Measurements from ENCODE around the gene BANF2.

Gene BANF2

DNA sequence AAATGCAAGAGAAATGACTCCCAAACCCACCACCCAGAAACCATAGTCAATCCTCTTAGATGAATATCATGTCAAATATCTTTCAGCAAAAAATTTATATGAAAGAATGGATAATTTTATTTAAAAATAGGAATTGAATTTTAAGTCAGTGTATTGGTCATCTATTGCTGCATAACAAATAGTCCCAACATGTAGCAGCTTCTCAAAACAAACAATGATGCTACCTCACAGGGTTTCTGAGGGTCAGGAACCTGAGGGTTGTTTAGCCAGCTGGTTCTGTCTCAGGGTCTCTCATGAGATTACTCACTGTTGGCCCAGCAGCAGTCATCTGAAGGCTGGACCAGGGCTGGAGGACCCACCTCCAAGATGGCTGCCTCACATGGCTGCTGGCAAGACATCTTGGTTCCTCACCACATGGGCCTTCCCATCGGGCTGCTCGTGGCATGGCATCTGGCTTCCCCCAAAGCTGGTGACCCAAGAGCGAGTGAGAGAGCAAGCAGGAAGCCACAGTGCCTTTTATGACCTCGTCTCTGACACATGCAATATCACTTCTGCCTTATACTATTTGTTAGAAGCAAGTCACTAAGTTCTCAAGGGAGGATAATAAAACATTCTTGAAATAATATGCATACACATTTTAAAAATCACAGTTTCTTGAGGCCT, 36.3 kb downstream of the BANF2 start:
- no peak for DNase-seq

- no peak for DNase-seq
Observed at GRCh38 chr20:17738154-17738553, 38.4 kb downstream of the BANF2 start.

GRCh38 chr20:17741220-17741619, 41.5 kb downstream of the BANF2 start:
- DNase-seq = no peak

GRCh38 chr20:17742731-17743130, 43.0 kb downstream of the BANF2 start:
- DNase-seq = no peak

DNA sequence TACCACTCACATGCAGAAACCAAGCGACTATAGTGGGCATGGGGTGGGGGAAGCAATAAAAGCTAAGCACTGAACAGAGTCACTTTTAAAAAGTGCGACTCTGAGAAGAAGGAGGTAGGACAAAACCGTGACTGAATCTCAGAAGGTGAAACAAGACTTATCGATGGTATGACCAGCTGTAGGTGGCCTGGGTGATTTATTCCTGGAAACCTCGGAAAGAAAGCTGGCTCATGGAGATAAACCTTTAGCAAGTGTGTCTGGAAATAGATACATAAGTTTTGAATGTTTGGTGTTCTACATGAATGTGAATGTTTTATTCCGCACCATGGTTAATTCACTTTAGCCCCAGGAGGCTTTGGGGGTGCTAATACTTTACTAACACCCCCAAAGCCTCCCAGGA, 43.9 kb downstream of the BANF2 start:
- no peak for DNase-seq

DNA sequence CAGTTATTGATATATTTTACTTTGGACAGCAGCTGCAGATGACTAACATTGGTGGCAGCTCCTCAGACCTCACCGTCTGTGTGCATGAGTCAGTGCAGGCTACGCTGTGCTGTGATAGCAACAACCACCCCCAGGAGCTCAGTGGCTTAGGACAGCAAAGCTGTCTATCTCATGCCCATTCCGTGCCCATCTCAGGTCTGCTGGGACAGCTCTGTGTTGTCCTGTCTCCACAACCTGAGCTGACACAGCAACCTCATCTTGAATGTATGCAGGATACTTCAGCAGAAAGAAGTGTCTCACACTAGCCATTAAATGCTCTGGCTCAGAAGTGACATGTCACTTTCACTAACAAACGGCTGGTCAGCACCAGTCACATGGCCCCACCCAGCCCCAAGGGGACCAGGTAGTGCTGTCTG, 47.7 kb downstream of the BANF2 start:
- DNase-seq = no peak

GRCh38 chr20:17748279-17748678, 48.5 kb downstream of the BANF2 start:
- no peak for DNase-seq

DNA sequence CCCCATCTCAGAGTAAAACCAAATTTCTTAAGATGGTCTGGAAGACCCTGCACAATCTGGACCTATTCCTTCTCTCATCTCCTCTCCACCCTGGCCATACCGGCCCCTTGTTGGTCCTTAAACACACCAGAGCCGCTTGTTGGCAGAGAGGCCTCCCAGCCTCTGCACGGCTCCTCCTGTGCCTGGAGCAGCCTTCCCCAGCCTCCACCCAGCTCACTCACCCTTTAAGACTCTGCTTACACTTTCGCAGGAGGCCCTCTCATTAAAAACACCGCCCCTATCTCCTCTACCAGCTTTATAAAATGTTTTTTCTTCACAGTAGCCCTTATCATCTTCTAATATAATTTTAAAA, 49.8 kb downstream of the BANF2 start:
- DNase-seq = no peak

- no peak for DNase-seq
Observed at GRCh38 chr20:17749978-17750721, 50.4 kb downstream of the BANF2 start.

- DNase-seq = no peak
Observed at GRCh38 chr20:17750722-17751045, 50.9 kb downstream of the BANF2 start.

GRCh38 chr20:17751640-17752039, 51.9 kb downstream of the BANF2 start:
- no peak for DNase-seq

- DNase-seq = no peak
Observed at GRCh38 chr20:17752459-17752858, 52.7 kb downstream of the BANF2 start.

- no peak for DNase-seq
Observed at GRCh38 chr20:17753516-17753915, 53.8 kb downstream of the BANF2 start.

GRCh38 chr20:17756529-17756928, 56.8 kb downstream of the BANF2 start:
- DNase-seq = no peak

- no peak for DNase-seq
Observed at GRCh38 chr20:17757496-17757895, 57.7 kb downstream of the BANF2 start.

DNA sequence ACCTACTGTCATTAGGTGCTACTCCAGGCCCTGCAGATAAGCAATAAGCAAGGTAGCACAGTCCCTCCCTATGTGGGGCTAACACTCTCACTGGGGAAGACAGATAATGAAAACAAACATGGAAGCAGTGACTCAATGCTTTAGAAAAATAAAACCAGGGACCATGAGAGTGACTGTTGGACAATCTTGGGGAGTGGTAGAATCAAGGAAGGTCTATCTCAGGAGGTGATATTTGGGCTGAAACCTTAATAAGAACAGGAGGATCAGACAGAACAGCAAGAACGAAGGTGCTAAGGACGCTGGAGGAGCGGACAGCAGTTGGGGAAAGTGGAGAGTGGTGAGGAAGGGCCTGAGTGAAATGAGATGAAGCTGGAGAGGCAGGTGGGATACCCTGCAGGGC, 58.2 kb downstream of the BANF2 start:
- no peak for DNase-seq

- no peak for DNase-seq
Observed at GRCh38 chr20:17758512-17758911, 58.7 kb downstream of the BANF2 start.

DNA sequence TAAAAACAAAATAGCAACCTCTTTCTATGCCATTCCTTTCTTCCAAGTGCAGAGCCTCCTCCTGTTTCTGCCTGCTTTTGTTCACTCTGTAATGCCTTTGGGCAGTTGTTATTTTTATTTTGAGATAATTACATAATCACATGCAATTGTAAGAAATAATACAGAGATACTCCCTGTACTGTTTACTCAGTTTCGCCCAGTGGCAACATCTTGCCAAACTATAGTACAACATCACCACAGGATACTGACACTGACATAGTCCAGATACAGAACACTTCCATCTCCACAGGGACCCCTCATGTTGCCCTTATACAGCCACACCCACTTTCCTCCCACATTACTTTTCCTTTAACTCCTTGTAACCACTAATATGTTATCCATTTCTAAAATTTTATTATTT, 59.7 kb downstream of the BANF2 start:
- no peak for DNase-seq

DNA sequence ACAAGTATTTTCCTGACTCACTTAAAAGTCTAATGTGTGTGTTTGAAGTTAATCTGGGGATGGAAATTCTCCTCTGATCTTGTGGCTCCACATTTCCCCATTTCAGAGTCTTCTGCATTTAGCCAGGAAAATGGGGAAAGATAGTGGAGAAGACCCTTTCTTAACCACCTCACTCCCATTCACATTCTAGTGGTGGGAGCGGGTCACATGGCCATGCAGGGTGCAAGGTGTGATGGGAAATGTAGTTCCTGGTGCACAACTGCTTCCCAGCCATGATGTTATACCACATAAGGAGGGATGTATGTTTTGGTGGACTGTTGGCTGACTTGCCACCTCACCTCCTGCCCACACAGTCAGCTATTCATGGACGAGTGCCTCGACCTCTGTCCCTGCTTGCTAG, 61.8 kb downstream of the BANF2 start:
- DNase-seq = no peak

DNA sequence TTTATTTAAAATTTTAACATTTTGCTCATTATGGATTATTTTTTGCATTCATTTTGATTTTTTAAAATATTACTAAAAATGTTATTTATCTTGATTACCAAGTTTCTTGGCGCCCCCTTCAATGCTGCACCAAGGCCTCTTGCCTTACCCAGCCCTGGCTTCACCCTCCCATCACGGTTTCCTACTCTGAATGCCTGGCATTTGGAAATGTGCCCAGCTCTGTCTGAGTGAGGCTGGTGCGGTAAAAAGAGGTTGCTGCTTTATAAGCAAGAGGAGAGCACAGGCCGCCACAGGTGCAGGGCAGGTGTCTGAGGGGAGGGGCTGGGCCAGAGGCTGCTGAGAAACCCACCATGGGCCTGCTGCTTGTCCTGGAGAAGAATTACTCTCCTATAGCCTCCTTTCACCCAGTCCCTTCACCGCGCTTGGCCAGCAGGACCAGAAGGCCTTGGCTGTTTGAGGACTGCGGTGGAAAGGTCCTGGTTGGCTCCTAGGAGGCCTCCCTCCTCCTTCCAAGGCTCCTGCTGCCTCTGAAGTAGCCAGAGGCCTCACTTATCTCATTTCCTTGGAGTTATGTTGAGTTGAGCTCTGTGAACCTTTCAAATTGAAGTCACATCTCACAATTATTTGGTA, 62.6 kb downstream of the BANF2 start:
- no peak for DNase-seq

DNA sequence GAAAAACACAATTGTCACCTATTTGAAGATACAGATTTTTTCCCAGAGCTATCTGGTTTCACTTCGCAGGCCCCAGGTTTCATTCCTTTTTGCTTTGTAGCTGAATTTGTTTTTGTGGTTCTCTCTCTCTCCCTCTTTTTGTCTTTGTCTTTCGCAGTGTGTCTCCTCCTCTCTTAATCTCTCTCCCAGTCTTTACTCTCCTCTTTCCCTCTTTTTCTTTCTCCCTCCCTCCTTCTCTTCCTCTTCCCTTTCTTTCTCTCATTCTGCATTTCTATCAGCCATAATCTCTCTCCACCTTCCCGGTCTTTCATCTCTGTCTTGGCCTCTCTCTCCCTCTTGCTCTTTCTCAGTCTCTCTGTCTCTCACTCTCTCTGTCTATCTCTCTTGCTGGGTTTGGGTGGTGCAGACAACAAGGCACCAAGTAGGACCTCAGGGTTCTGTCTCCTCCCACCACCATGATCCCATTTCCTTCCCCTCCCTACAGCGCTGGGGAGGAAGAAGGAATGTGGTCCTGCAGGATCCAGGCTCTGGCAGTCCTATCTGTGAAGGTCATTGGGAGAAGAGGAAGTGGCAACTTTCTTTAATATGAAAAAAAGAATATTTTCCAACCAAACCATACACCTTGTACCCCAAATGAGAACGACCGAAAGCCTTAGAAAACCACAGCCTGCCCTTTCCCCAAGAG, 63.2 kb downstream of the BANF2 start:
- no peak for DNase-seq

DNA sequence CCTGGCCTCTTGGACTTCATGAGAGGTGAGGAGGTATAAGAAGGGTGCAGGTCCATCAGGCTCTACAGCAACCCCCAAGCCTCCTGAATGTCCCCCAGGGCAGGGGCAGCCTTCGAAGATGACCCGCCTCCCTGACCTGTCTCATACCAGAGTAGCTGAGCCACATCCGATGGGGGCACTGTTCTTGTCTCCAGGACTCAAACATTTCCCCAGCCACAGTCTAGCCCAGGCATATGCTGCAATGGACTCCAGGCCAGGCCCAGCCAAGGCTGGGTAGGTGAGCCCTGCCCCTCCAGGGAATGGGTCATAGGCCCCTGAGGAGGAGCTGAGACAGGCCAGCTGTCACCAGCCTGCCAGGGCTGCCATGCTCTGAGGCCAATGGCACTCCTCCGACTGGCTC, 65.3 kb downstream of the BANF2 start:
- DNase-seq = no peak

- no peak for DNase-seq
Observed at GRCh38 chr20:17765584-17765983, 65.8 kb downstream of the BANF2 start.

DNA sequence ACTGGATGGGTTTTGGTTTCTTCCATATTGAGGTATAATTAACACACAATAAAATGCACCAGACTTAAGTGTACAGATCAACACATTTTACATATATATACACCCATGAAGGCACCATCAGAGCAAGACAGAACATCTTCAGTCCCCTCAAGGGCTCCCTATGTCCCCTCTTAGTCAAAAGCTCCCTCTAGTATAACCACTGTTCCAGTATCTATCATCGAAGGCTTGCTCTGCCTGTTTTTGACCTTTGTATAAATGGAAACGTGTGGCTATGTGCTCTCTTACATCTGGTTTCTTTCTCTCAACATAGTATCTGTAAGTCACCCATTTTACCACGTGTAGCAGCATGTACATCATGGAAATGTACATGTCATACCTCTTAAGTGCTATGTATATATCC, 66.5 kb downstream of the BANF2 start:
- DNase-seq = no peak

Data from activated effector memory CD4-positive, alpha-beta T cell treated with anti-CD3 and anti-CD28 coated beads, Interleukin-2, amount 50 U/mL, for 16 hours (primary cell).